Choroid plexus epithelial cell (primary cell): ENCODE measurements around the gene ADGRD1.

ENCODE experiments used
- DNase-seq: peaks from one replicate; pipeline ENCODE4 v3.0.0-alpha.2; 2010; ENCODE audit warnings: low read depth
- H3K4me3 ChIP-seq: 2 replicates; pipeline ENCODE4 v1.5.1; 2011; ENCODE audit warnings: low read depth, mild to moderate bottlenecking, control low read depth, low read length, moderate library complexity
- TF ChIP-seq, protein P1 (sequence below): conservative IDR thresholded peaks from 2 replicates; pipeline ENCODE4 v1.5.1; 2011; ENCODE audit warnings: low read depth, mild to moderate bottlenecking, control low read depth, inconsistent platforms, low read length, moderate library complexity

The ADGRD1 gene

DNA sequence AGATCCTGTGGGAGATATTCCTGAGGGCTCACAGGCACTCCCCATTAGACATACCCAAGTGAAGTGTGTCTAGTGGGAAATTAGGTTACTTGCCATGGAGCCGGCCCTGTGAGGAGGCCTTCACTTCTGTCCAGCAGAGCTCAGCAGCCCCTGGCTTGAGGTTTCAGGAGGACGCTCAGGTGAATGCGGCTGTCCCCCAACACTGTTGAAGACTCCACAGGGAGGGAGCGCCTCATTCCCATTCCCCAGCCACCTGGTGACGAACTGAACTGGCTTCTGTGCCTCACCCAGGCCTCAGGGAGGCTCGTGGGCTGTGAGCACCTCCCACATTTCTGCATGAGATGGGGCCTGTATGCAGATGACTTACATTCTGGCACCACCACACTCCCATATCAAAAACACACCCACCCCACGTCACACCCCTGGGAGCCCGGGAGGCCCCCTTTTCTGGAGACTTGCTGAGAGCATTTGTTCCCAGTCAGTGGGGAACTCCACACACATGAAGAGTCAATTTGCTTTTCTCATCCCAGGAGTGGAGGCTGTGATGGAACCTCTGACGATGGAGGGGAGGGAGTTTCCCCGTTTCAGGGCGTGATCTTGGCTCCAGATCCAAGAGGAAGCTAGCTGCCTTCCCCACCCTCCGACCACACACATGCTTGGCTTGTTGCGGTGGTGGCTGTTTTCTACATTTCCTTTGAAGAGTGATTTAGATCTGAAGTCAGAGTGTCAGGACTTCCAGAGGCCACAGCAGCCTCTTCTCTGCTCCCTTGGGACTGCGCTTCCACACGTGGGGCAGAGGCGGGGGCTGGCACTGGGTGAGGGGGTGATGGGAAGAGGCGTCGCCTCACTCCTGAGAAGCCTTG is 120.7 kb downstream of the ADGRD1 start:
- TF ChIP-seq, protein P1, sequence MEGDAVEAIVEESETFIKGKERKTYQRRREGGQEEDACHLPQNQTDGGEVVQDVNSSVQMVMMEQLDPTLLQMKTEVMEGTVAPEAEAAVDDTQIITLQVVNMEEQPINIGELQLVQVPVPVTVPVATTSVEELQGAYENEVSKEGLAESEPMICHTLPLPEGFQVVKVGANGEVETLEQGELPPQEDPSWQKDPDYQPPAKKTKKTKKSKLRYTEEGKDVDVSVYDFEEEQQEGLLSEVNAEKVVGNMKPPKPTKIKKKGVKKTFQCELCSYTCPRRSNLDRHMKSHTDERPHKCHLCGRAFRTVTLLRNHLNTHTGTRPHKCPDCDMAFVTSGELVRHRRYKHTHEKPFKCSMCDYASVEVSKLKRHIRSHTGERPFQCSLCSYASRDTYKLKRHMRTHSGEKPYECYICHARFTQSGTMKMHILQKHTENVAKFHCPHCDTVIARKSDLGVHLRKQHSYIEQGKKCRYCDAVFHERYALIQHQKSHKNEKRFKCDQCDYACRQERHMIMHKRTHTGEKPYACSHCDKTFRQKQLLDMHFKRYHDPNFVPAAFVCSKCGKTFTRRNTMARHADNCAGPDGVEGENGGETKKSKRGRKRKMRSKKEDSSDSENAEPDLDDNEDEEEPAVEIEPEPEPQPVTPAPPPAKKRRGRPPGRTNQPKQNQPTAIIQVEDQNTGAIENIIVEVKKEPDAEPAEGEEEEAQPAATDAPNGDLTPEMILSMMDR, result no peak
- no peak for DNase-seq
- no peak overlapping the region for H3K4me3 ChIP-seq

DNA sequence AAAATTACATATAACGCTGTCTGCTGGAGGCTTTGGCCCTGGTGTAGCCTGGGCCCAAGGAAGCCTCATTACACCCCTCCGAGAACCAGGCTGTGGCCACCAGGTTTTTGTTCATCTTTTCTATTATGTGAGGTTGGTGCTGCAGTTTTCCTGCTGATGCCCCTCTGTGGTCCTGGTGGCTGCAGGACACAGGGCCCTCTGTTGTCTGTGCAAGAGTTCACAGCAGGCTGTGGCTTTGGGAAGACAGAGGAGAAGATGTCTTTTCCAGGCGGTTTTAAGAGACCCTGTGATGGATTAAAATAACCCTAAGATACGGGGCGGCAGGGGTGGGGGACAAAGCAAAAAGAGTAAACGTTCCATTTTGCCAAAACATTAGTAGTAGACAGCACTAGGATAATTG is 121.5 kb downstream of the ADGRD1 start:
- TF ChIP-seq, protein P1, result no peak
- no peak overlapping the region for H3K4me3 ChIP-seq
- DNase-seq, result no peak

DNA sequence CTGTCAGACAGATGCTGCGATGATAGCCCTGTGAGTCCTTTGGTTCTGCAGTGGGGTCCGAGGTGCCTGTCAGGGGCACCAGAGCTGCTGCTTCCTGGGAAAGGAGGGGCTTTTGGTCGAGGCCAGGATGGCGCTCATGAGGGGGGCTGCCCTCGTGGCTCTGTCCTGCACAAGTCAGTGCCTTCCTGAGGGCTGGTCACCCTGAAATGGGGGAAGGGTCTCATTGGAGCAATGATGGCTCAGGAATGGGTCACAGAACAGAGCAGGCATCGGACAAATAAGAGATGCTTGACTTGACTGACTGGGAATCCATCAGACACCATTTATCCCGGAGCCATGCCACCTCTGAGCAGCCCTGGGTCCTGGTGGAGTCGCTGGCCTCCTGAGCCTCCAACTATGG is 121.9 kb downstream of the ADGRD1 start:
- TF ChIP-seq, protein P1, result no peak
- no peak overlapping the region for H3K4me3 ChIP-seq
- no peak for DNase-seq

DNA sequence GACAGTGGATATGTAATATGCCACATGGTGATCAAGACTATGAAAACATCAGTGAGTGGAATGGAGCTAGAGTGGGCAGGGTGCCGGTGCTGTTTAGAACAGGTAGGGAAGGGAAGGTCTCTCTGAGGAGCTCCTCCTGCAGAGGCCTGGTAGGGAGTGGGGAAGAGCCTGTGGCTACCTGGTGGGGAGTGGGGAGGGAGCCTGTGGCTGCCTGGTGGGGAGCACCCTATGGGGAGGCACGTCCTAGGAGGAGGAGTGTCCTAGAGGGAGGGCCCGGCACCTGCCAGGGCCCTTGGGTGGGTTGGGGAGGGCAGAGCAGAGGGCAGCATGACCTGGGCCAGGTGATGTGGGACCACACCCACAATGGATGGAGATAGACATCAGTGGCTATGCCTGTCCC is 122.6 kb downstream of the ADGRD1 start:
- TF ChIP-seq, protein P1, result no peak
- no peak for DNase-seq
- no peak overlapping the region for H3K4me3 ChIP-seq

DNA sequence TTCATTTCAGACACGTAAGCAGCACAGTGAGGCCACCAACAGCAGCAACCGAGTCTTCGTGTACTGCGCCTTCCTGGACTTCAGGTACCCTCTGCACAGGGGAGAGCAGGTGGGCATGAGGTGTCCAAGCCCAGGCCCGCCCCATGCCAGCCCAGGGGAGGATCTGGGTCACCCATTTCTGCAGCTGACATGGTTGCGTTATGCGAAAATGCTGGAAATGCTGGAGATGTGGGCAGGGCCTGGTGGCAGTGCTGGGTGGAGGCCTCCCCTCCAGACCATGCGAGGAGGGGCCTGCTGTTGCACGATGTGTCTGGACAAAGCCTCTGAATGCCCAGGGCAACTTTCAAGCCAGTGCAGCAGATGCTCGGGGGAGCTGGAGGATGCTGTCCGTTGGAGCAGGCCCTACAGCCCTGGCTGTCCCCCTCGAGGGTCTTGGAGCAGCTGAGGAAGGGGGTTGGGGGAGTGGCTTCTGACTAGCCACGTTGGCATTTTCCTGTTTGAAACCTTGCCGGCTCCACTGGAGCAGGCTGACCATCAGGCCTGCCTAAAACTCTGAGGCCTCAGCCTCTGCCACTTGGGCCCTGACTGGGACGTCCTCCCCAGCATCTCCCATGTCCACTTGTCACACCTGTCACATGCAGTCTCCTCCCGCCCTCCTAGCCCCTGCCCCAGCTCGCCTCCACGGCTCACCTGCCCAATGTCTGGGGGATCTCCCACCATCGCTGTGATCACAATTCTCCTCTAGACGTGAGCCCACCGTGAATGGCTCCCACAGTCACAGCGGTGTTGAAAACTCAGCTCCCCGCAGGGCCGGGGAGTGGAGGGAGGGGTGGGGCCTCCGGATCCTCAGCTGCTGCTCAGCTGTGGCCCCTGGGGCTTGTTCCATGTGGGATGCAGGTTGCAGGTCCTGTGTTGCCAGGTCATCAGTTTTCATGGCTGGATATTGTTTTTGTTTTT is 123.4 kb downstream of the ADGRD1 start:
- TF ChIP-seq, protein P1, result no peak
- DNase-seq, result no peak
- H3K4me3 ChIP-seq, result no peak overlapping the region

DNA sequence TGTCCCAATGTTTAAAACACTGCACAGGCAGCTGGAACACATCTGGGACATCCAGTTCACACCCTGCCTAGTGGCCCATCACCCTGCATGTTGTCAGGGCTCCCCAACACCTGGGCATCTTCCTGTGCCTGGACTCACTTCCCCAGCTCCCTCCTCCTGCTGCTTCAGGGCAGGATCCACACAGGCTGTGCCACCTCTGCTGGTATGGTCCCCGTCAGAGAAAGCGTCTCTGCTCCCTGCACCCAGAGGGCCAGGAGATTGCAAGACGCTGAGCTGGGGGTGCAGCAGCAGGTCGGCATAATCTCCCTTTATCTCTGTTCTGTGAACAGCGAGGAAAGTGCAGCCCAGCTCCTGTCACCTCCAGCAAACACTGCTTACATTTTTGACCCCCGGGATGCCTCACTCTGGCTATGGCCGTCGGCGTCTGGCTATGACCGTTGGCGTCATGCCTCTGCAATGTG is 124.3 kb downstream of the ADGRD1 start:
- TF ChIP-seq, protein P1, result no peak
- no peak overlapping the region for H3K4me3 ChIP-seq
- DNase-seq, result no peak
